GM12892 (cell line): ENCODE data around the gene EPHA4.

Experiments used
- POLR2A ChIP-seq: IDR thresholded peaks from 2 replicates; pipeline ENCODE4 v1.6.1; 2011; ENCODE audit warnings: low read depth, low read length, control low read depth
- POLR2AphosphoS5 ChIP-seq: IDR thresholded peaks from 2 replicates; pipeline ENCODE4 v1.6.1; 2011; ENCODE audit warnings: low read depth, low read length, control low read depth
- TAF1 ChIP-seq: IDR thresholded peaks from 2 replicates; pipeline ENCODE4 v1.6.1; 2011; ENCODE audit warnings: low read depth, mild to moderate bottlenecking, control low read depth, low read length, borderline replicate concordance

DNA sequence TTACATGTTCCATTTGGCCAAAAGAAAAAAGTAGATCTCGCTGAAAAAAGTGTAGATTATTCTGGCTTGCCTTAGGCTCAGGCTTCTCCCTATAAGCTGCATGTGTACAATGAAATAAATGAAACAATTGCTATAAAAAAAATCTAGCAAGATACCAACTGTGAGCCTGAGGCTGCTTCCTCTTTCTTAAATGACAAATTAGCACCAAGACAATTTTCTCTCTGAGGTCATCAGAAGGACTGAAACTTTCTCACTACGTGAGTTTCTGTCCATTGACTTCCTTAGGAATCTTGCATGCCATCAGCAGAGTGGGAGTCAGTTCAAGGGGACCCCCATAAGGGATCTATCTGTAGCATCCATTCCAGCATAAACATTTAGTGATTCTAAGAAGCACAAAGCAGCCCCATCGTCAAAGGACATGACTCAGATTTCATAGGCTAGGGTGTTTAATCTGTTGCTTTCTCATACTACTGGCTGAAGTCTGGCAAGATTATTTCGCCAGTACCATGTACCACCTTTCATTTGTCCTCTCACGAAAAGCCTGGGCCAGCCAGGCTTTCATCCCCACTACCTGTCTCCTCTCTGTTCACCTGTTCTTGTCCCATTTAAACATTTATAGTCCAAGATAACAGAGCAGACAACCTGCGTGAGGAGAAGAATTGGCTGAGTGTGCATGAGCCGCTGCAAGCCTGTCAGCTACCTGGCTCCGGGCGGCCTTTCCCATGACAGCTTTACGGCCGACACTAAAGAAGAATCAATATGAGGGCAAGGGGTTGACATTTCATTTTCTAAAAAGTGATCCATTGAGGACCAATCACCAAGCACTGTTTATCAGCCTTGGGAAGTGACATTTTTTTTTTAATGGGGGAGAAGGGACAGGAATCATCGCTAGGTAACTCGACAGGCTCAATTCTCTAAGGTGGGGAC lies 120.0 kb downstream of the EPHA4 start:
- no peak for TF ChIP-seq POLR2AphosphoS5
- no peak for TF ChIP-seq POLR2A
- no peak for TF ChIP-seq TAF1
